Keratinocyte (primary cell): Measurements from ENCODE around the gene ZDHHC1. TPM values are rescaled to one million over a fixed set of nuclear protein-coding genes. Genes with fewer than 3 reads are reported as not detected.

Source experiments
- DNase-seq: peaks from one replicate; pipeline ENCODE4 v3.0.0-alpha.2; 2011; ENCODE audit warnings: low read depth, missing footprints, low spot score
- FAIRE-seq: peaks from 2 replicates; lab custom pipeline; 2011; peaks lifted over from hg19 to GRCh38; lab: Jason Lieb, UNC
- H2AFZ ChIP-seq: 2 replicates; pipeline ENCODE4 v1.6.0; 2012; ENCODE audit warnings: low read length, control low read depth, inconsistent platforms; ENCODE audit not compliant: control insufficient read depth
- H3K27ac ChIP-seq: 2 replicates; pipeline ENCODE4 v1.5.1; 2011; ENCODE audit warnings: low read length; ENCODE audit not compliant: control insufficient read depth, insufficient read depth
- H3K27me3 ChIP-seq: 3 replicates; pipeline ENCODE4 v1.6.0; 2011; ENCODE audit warnings: low read length; ENCODE audit not compliant: control insufficient read depth, insufficient read depth; ENCODE audit errors: extremely low read depth
- H3K36me3 ChIP-seq, 2 experiments: 2 replicates in 1 of 2; 3 replicates in 1 of 2; pipeline ENCODE4 v1.5.1; 2011; ENCODE audit warnings: low read length in 2 of 2, mild to moderate bottlenecking in 1 of 2; ENCODE audit not compliant: control insufficient read depth in 2 of 2, insufficient read depth in 2 of 2; ENCODE audit errors: extremely low read depth in 1 of 2
- H3K4me1 ChIP-seq: 3 replicates; pipeline ENCODE4 v1.5.1; 2011; ENCODE audit warnings: low read length; ENCODE audit not compliant: control insufficient read depth, insufficient read depth; ENCODE audit errors: extremely low read depth
- H3K4me2 ChIP-seq: 3 replicates; pipeline ENCODE4 v1.6.0; 2011; ENCODE audit warnings: low read depth, low read length; ENCODE audit not compliant: control insufficient read depth, insufficient read depth; ENCODE audit errors: extremely low read depth
- H3K4me3 ChIP-seq, 3 experiments: fragments of 200-600 bp in 1 of 3; sonication (generic) in 1 of 3; 2 replicates in 2 of 3; 3 replicates in 1 of 3; pipeline ENCODE4 v1.5.1; 2011 to 2016; ENCODE audit warnings: low read length in 3 of 3, mild to moderate bottlenecking in 3 of 3, control low read depth in 2 of 3, inconsistent platforms in 1 of 3, low read depth in 1 of 3, mixed read lengths in 1 of 3, mixed run types in 1 of 3, moderate library complexity in 1 of 3; ENCODE audit not compliant: control insufficient read depth in 2 of 3, insufficient read depth in 2 of 3; ENCODE audit errors: extremely low read depth in 1 of 3
- H3K79me2 ChIP-seq: 2 replicates; pipeline ENCODE4 v1.6.0; 2012; ENCODE audit warnings: low read length; ENCODE audit not compliant: control insufficient read depth, insufficient read depth
- H3K9ac ChIP-seq: 3 replicates; pipeline ENCODE4 v1.6.0; 2011; ENCODE audit warnings: low read length; ENCODE audit not compliant: control insufficient read depth, insufficient read depth; ENCODE audit errors: extremely low read depth
- H3K9me1 ChIP-seq: 3 replicates; pipeline ENCODE4 v1.6.0; 2011; ENCODE audit warnings: low read length; ENCODE audit not compliant: control insufficient read depth, insufficient read depth; ENCODE audit errors: extremely low read depth
- H3K9me3 ChIP-seq: 2 replicates; pipeline ENCODE4 v1.5.1; 2012; ENCODE audit warnings: low read depth, low read length; ENCODE audit not compliant: control insufficient read depth
- H4K20me1 ChIP-seq: 3 replicates; pipeline ENCODE4 v1.6.0; 2011; ENCODE audit warnings: low read length; ENCODE audit not compliant: control insufficient read depth, insufficient read depth; ENCODE audit errors: extremely low read depth
- EZH2 ChIP-seq: IDR thresholded peaks from one replicate; pipeline ENCODE4 v1.6.1; 2012; ENCODE audit warnings: inconsistent platforms, mild to moderate bottlenecking, low read length, moderate library complexity
- dilution Hi-C: fragments of 300-500 bp; cut with MboI; formaldehyde crosslinking; loops from one replicate; pipeline ENCODE4 v1.7.0; 2020; ENCODE audit warnings: low sequenced_read_pairs; ENCODE audit not compliant: extremely low pct_ligation_motif_present
- polyA plus RNA-seq, 5 experiments: library from polyadenylated mRNA; depleted of rRNA in 3 of 5; stranded (reverse) in 3 of 5; stranded (forward) in 1 of 5; unstranded in 1 of 5; fragments of >200 nt; gene quantifications; 1 replicate in 1 of 5; 2 replicates in 3 of 5; 3 replicates in 1 of 5; pipeline versions ENCODE4 v1.2.1 to v1.2.3, GENCODE V29; 2011 to 2012; ENCODE audit warnings: missing spikeins in 2 of 5, low read depth in 1 of 5, low replicate concordance in 1 of 5
- TF ChIP-seq, protein P1 (sequence below), 3 experiments: IDR thresholded peaks in 1 of 3; conservative IDR thresholded peaks in 1 of 3; optimal IDR thresholded peaks in 1 of 3; 2 replicates in 2 of 3; 3 replicates in 1 of 3; pipeline versions ENCODE3 to v1.5.1; 2011; ENCODE audit warnings: low read length in 3 of 3, mild to moderate bottlenecking in 3 of 3, moderate library complexity in 2 of 3, control low read depth in 1 of 3, inconsistent platforms in 1 of 3; ENCODE audit not compliant: insufficient read depth in 2 of 3; ENCODE audit errors: extremely low read depth in 1 of 3

The ZDHHC1 gene
- polyA plus RNA-seq, 1 donor (not counting 4 experiments of a cell fraction or from before 2014, with no cell fraction given): 1.1 TPM

- no peak for DNase-seq
- peaks cover 7% of the 10 kb centered on the region for H4K20me1 ChIP-seq
- H3K27ac ChIP-seq: no peak overlapping the region
- H3K9me3 ChIP-seq: no peaks in the 10 kb centered on the region
- no peak for FAIRE-seq
- no peaks in the 10 kb centered on the region for H3K9me1 ChIP-seq
- no peaks in the 10 kb centered on the region for H3K79me2 ChIP-seq
- peaks cover 12% of the 10 kb centered on the region for H3K4me1 ChIP-seq
- no peaks in the 10 kb centered on the region for H3K36me3 ChIP-seq
- peak overlapping the region; percentile 37 for H3K9ac ChIP-seq
- peak overlapping the region; percentile 27 to 57 (median 55) for H3K4me3 ChIP-seq
- peaks cover 25% of the 10 kb centered on the region for H3K27me3 ChIP-seq
- peak overlapping the region; percentile 78 for H3K4me2 ChIP-seq
- H2AFZ ChIP-seq: peak overlapping the region; percentile 71
- dilution Hi-C loops: no loop called here
- TF ChIP-seq, protein P1, sequence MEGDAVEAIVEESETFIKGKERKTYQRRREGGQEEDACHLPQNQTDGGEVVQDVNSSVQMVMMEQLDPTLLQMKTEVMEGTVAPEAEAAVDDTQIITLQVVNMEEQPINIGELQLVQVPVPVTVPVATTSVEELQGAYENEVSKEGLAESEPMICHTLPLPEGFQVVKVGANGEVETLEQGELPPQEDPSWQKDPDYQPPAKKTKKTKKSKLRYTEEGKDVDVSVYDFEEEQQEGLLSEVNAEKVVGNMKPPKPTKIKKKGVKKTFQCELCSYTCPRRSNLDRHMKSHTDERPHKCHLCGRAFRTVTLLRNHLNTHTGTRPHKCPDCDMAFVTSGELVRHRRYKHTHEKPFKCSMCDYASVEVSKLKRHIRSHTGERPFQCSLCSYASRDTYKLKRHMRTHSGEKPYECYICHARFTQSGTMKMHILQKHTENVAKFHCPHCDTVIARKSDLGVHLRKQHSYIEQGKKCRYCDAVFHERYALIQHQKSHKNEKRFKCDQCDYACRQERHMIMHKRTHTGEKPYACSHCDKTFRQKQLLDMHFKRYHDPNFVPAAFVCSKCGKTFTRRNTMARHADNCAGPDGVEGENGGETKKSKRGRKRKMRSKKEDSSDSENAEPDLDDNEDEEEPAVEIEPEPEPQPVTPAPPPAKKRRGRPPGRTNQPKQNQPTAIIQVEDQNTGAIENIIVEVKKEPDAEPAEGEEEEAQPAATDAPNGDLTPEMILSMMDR (optimal IDR thresholded peaks at IDR 0.05 in 1 of 3, IDR thresholded peaks at IDR 0.05 in 1 of 3, conservative IDR thresholded peaks at IDR 0.05 in 1 of 3; ENCODE audit: extremely low read depth in 1 of 3, insufficient read depth in 2 of 3, low read length in 3 of 3): no peak
- TF ChIP-seq EZH2: peak; percentile 77
Observed at GRCh38 chr16:67429799-67430503, 13.7 kb upstream of the ZDHHC1 start.

- H3K9me3 ChIP-seq: no peaks in the 10 kb centered on the region
- FAIRE-seq (no peak), DNase-seq (no peak)
- dilution Hi-C loops: no loop called here
- no peak overlapping the region for H2AFZ ChIP-seq
- H3K27me3 ChIP-seq: peaks cover 32% of the 10 kb centered on the region
- peaks cover 7% of the 10 kb centered on the region for H4K20me1 ChIP-seq
- H3K4me1 ChIP-seq: peaks cover 12% of the 10 kb centered on the region
- no peaks in the 10 kb centered on the region for H3K9me1 ChIP-seq
- no peaks in the 10 kb centered on the region for H3K79me2 ChIP-seq
- TF ChIP-seq, protein P1 (optimal IDR thresholded peaks at IDR 0.05 in 1 of 3, IDR thresholded peaks at IDR 0.05 in 1 of 3, conservative IDR thresholded peaks at IDR 0.05 in 1 of 3; ENCODE audit: extremely low read depth in 1 of 3, insufficient read depth in 2 of 3, low read length in 3 of 3): no peak
- no peak for TF ChIP-seq EZH2
- H3K27ac ChIP-seq: no peak overlapping the region
- no peak overlapping the region for H3K9ac ChIP-seq
- no peaks in the 10 kb centered on the region for H3K36me3 ChIP-seq
- no peak overlapping the region for H3K4me3 ChIP-seq
- no peak overlapping the region for H3K4me2 ChIP-seq
Observed at GRCh38 chr16:67429053-67429798, 12.9 kb upstream of the ZDHHC1 start.
